Endothelial cell of umbilical vein (primary cell): ENCODE measurements around the gene ORM2. TPM values are rescaled to one million over a fixed set of nuclear protein-coding genes. Genes with fewer than 3 reads are reported as not detected.

ENCODE experiments used
- BruUV-seq: library from RNA; stranded (reverse); fragments of 400-500 nt; replicated peaks from 2 replicates; lab custom pipeline; 2021; lab: Mats Ljungman, UMichigan
- CTCF ChIA-PET: fragments of 300-600, 350-600 bp; sonication (Branson Sonifier 250); formaldehyde crosslinking; loops from one replicate; lab custom pipeline; 2021; ENCODE audit warnings: antibody characterized with exemption, inconsistent platforms; lab: Charles Lee
- POLR2A ChIA-PET: fragments of 300-600, 350-600 bp; sonication (Branson Sonifier 250); formaldehyde crosslinking; loops from one replicate; lab custom pipeline; 2021; ENCODE audit warnings: antibody characterized with exemption, inconsistent platforms; lab: Charles Lee
- DNase-seq: peaks from one replicate; pipeline ENCODE4 v3.0.0-alpha.2; 2011; ENCODE audit warnings: low read depth, low spot score
- FAIRE-seq: peaks from 2 replicates; lab custom pipeline; 2011; peaks lifted over from hg19 to GRCh38; lab: Jason Lieb, UNC
- H2AFZ ChIP-seq: 2 replicates; pipeline ENCODE4 v1.6.0; 2012; ENCODE audit warnings: low read depth, low read length, control low read depth, inconsistent platforms
- H3K27ac ChIP-seq: 2 replicates; pipeline ENCODE4 v1.5.1; 2011; ENCODE audit warnings: low read depth, mild to moderate bottlenecking, control low read depth, low read length, moderate library complexity; ENCODE audit not compliant: insufficient read depth
- H3K27me3 ChIP-seq, 2 experiments: 2 replicates each; pipeline versions ENCODE4 v1.6.0 to v1.6.1; 2011; ENCODE audit warnings: low read length in 2 of 2, mixed read lengths in 1 of 2; ENCODE audit not compliant: control insufficient read depth in 2 of 2, insufficient read depth in 2 of 2
- H3K36me3 ChIP-seq, 2 experiments: 2 replicates in 1 of 2; 3 replicates in 1 of 2; pipeline ENCODE4 v1.5.1; 2011; ENCODE audit warnings: low read length in 2 of 2, mild to moderate bottlenecking in 1 of 2, moderate library complexity in 1 of 2; ENCODE audit not compliant: control insufficient read depth in 2 of 2, insufficient read depth in 2 of 2; ENCODE audit errors: extremely low read depth in 1 of 2
- H3K4me1 ChIP-seq: 3 replicates; pipeline ENCODE4 v1.5.1; 2011; ENCODE audit warnings: mild to moderate bottlenecking, low read length; ENCODE audit not compliant: control insufficient read depth, insufficient read depth; ENCODE audit errors: extremely low read depth
- H3K4me2 ChIP-seq: 2 replicates; pipeline ENCODE4 v1.6.1; 2011; ENCODE audit warnings: low read length, control low read depth, mixed read lengths; ENCODE audit not compliant: insufficient read depth
- H3K4me3 ChIP-seq, 3 experiments: fragments of 200-600 bp in 1 of 3; sonication (generic), shearing (Covaris generic) in 1 of 3; replicated peaks in 1 of 3; 2 replicates each; pipeline ENCODE4 v1.5.1; 2011 to 2016; ENCODE audit warnings: control low read depth in 3 of 3, low read length in 3 of 3, mild to moderate bottlenecking in 2 of 3, inconsistent platforms in 1 of 3, low read depth in 1 of 3, moderate library complexity in 1 of 3; ENCODE audit not compliant: insufficient read depth in 1 of 3
- H3K79me2 ChIP-seq: 2 replicates; pipeline ENCODE4 v1.6.0; 2012; ENCODE audit warnings: low read length, inconsistent platforms; ENCODE audit not compliant: control insufficient read depth, insufficient read depth
- H3K9ac ChIP-seq: replicated peaks from 2 replicates; pipeline ENCODE3; 2011; ENCODE audit warnings: low read length, control low read depth; ENCODE audit not compliant: insufficient read depth; ENCODE audit errors: extremely low read depth
- H3K9me1 ChIP-seq: replicated peaks from 3 replicates; pipeline ENCODE4 v1.6.0; 2011; ENCODE audit warnings: mild to moderate bottlenecking, low read length; ENCODE audit not compliant: control insufficient read depth, insufficient read depth; ENCODE audit errors: extremely low read depth
- H3K9me3 ChIP-seq: replicated peaks from 2 replicates; pipeline ENCODE4 v1.5.1; 2012; ENCODE audit warnings: low read length, inconsistent platforms; ENCODE audit not compliant: control insufficient read depth, insufficient read depth
- H4K20me1 ChIP-seq: replicated peaks from 2 replicates; pipeline ENCODE3; 2011; ENCODE audit warnings: mild to moderate bottlenecking, low read length; ENCODE audit not compliant: control insufficient read depth, insufficient read depth; ENCODE audit errors: extremely low read depth
- CTCF ChIP-seq, 2 donors: IDR thresholded peaks; 1 replicate in 1 of 2; 2 replicates in 1 of 2; pipeline ENCODE4 v1.5.1; 2011; ENCODE audit warnings: low read length in 2 of 2, mild to moderate bottlenecking in 2 of 2, moderate library complexity in 2 of 2, control low read depth in 1 of 2, inconsistent platforms in 1 of 2, low read depth in 1 of 2; ENCODE audit not compliant: insufficient read depth in 1 of 2; ENCODE audit errors: extremely low read depth in 1 of 2
- EZH2 ChIP-seq: IDR thresholded peaks from 2 replicates; pipeline ENCODE4 v1.6.1; 2012; ENCODE audit warnings: borderline replicate concordance, low read depth, mild to moderate bottlenecking, moderate library complexity, low read length, inconsistent platforms; ENCODE audit not compliant: severe bottlenecking
- FOS ChIP-seq: IDR thresholded peaks from 2 replicates; pipeline ENCODE4 v1.6.1; 2011; ENCODE audit warnings: mild to moderate bottlenecking, low read length, moderate library complexity, borderline replicate concordance; ENCODE audit not compliant: insufficient read depth
- GATA2 ChIP-seq: IDR thresholded peaks from 2 replicates; pipeline ENCODE4 v1.7.0; 2011; ENCODE audit warnings: low read depth, mild to moderate bottlenecking, moderate library complexity, mixed read lengths, low read length; ENCODE audit not compliant: insufficient read length, insufficient read depth
- JUN ChIP-seq: IDR thresholded peaks from 2 replicates; pipeline ENCODE4 v1.6.1; 2011; ENCODE audit warnings: borderline replicate concordance, low read depth; ENCODE audit not compliant: insufficient read length, insufficient read depth
- MAX ChIP-seq: IDR thresholded peaks from 2 replicates; pipeline ENCODE4 v1.6.1; 2011; ENCODE audit not compliant: insufficient read depth, insufficient read length
- MYC ChIP-seq: IDR thresholded peaks from one replicate; pipeline ENCODE4 v1.6.1; 2011; ENCODE audit warnings: mild to moderate bottlenecking, low read depth, low read length
- POLR2A ChIP-seq: IDR thresholded peaks from 2 replicates; pipeline ENCODE4 v1.6.1; 2012; ENCODE audit warnings: low read depth, mild to moderate bottlenecking, control low read depth, low read length
- POLR2AphosphoS5 ChIP-seq: IDR thresholded peaks from 2 replicates; pipeline ENCODE4 v1.6.1; 2012; ENCODE audit warnings: low read depth, mild to moderate bottlenecking, control low read depth, low read length, moderate library complexity; ENCODE audit not compliant: insufficient read depth
- dilution Hi-C: fragments of 300-500 bp; cut with MboI; formaldehyde crosslinking; loops from one replicate; pipeline ENCODE4 v1.15.0; 2019; ENCODE audit warnings: low sequenced_read_pairs; ENCODE audit not compliant: extremely low pct_ligation_motif_present
- intact Hi-C: fragments of 100-400 bp; cut with micrococcal nuclease; formaldehyde crosslinking; loops from one replicate; pipeline ENCODE4 v1.10.0; 2022
- polyA plus RNA-seq, 4 experiments: library from polyadenylated mRNA; depleted of rRNA in 3 of 4; stranded (reverse) in 3 of 4; unstranded in 1 of 4; fragments of >200 nt; gene quantifications; 2 replicates each; pipeline versions ENCODE4 v1.2.1 to v1.2.3, GENCODE V29; 2011 to 2012; ENCODE audit warnings: missing spikeins in 1 of 4
- total RNA-seq: library from RNA; stranded (reverse); gene quantifications from 2 replicates; pipeline ENCODE4 v1.2.3, GENCODE V29; 2021

Gene ORM2
- total and polyA plus RNA-seq, 2 donors (not counting 3 experiments of a cell fraction or from before 2014, with no cell fraction given): not detected

GRCh38 chr9:114284316-114285060 lies 45.2 kb upstream of the ORM2 start:
- H3K4me2 ChIP-seq: no peak overlapping the region
- H3K27me3 ChIP-seq: no peaks in the 10 kb centered on the region
- no peaks in the 10 kb centered on the region for H3K9me3 ChIP-seq
- DNase-seq: no peak
- no peak overlapping the region for H2AFZ ChIP-seq
- CTCF ChIA-PET: interaction anchor here (1.6 to 5.3 kb wide), 4 partner anchors 20 to 202 kb away, joined by 4 to 55 read pairs (median 24); no protein-coding TSS in a partner anchor
- intact Hi-C loops: loop anchor here (5.0 kb wide), 2 partner anchors 47 to 62 kb away; no protein-coding TSS in a partner anchor
- H3K79me2 ChIP-seq: no peaks in the 10 kb centered on the region
- POLR2A ChIA-PET: no interaction called here
- H4K20me1 ChIP-seq: no peaks in the 10 kb centered on the region
- no peak overlapping the region for H3K4me3 ChIP-seq
- H3K27ac ChIP-seq: no peak overlapping the region
- no peaks in the 10 kb centered on the region for H3K9me1 ChIP-seq
- BruUV-seq: no TSS peak
- H3K36me3 ChIP-seq: peaks cover 0 to 2% of the 10 kb centered on the region in 2 experiments
- no peak overlapping the region for H3K9ac ChIP-seq
- H3K4me1 ChIP-seq: no peaks in the 10 kb centered on the region
- TF ChIP-seq EZH2 (no peak), GATA2 (no peak), POLR2AphosphoS5 (no peak), MYC (no peak), CTCF (IDR thresholded peaks at IDR 0.05; ENCODE audit: extremely low read depth in 1 of 2, insufficient read depth in 1 of 2, low read depth in 1 of 2, low read length in 2 of 2) (no peak), MAX (no peak), FOS (no peak), POLR2A (no peak), JUN (no peak)
- dilution Hi-C loops: loop anchor here (25.0 kb wide), 1 partner anchor 197 kb away; the partner anchor contains the start of genes AMBP and KIF12
- FAIRE-seq: no peak
